NCI-H748 treated with DMSO at 0.1 percent for 48 hours (cell line): ENCODE results near the gene TP53I3.
A peak's percentile ranks its signal among the peaks of the same experiment; 100 is the strongest.
"Not testable (repeated sequence)": the region's sequence is repeated elsewhere in the genome, so short reads cannot be mapped to it uniquely, and the experiment has no call there.

Experiments
- DNase-seq: peaks from one replicate; lab custom pipeline; 2025; lab: John Stamatoyannopoulos, UW

The TP53I3 gene

GRCh38 chr2:24084386-24085199 is at the start of gene TP53I3:
TSS of gene TP53I3 (minus strand) at chr2:24084834. CDS start at chr2:24084326, 508 bp downstream.
- DNase-seq, result peak; percentile 83

DNA sequence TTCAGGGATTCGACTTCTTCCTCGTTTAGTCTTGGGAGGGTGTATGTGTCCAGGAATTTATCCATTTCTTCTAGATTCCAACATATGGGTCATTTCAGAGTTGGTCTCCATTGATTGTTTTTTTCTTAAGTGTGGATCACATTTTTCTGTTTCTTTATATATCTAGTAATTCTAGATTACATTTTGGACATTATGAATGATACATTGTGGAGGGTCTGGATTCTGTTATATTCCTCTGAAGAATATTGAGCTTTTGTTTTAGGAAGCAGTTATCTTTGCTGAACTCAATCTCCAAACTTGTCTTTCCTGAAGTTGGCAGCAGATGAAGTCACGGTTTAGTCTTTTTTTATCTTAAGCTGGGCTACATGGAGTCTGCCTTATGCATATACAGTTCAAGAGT is 47.9 kb upstream of the TP53I3 start:
- no peak for DNase-seq

DNA sequence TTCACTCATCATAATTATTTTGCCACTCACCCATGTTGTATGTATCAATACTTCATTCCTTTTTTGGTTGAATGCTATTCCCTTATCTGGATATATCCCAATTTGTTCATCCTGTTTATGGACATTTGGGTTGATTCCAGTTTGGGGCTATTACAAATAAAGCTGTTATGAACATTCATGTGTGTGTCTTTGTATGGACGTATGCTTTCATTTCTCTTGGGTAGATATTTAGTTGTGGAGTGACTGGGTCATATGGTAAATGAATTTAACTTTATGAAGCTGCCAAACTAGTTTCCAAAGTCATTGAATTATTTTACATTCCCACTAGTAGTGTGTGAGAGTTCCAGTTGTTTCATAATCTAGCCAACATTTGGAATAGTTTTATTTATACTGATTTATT is 41.3 kb upstream of the TP53I3 start:
- no peak for DNase-seq

DNA sequence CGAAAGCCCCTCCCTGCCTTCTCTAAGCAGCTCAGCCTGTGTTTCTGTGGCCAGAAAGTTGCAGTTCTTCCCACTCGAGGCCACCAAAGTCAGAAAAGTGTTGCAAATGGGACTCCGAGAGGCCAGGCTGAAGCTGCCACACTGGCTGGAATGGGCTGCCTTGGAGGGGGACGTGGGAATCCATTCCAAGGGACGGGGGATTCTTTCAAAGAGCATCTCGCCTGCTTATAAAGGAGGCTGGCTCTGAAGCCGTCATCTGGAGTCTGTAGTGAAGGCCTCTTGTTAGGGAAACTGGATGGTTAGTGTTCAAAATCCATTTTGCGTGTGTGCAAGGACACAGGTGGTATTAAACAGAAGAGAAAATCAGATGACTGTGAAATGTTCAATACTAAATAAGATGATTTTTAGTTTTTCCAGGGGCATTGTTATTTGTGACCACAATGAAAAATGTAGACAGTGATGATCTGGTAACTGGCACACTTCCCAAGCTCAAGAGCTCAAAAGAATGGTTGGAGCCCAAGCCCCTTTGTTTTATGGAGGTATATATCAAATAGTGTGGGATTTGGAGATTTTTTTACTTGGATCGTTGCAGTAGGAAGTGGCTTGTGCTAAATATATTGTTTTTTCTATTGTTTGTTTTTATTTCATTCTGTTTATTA is 39.4 kb upstream of the TP53I3 start:
- DNase-seq, result no peak

- peak; percentile 65 for DNase-seq
Observed at GRCh38 chr2:24123195-24123921, 38.7 kb upstream of the TP53I3 start, which contains the start of the genes FAM228B and PFN4. TSS of gene FAM228B (plus strand) at chr2:24123469. CDS start at chr2:24124362, 893 bp downstream. TSS of gene PFN4 (minus strand) at chr2:24123334. CDS start at chr2:24122535, 799 bp downstream.

DNA sequence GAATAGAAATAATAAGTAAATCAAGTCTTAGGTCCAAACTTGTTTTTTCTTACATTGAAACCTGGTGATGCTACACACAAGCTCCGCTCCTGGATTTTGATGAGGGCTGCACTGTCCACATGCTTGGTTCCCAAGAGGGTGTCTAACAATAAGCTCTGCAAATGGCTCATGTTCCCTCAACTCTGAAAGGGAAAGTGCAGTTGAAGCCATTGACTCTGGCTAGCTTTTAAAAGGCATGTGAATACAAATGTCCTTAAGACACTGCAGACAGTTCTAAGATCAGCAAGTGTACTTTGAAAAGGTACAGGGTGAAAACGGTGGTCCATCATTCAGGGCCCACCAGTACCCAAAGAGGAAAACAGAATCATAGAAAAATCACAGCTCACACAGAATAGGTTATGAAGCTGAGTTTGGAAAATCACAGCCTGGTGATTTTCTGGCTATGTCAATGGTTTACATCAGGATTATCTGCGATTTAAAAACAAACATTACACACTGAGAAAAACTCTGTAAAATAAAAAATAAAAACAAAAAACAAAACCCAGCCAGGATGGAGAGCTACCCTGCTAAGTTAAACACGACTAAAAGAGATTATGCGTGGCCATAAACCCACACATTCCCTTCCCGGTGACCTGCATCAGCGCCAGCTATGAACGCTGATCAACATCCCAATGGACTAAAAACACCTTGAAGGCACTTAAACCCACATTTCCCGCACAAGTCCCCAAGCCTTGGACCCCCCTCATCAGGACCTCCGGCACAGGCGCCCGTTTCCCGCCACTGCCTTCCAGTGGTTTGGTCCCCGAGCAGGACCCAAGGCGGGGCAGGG is 37.9 kb upstream of the TP53I3 start:
- DNase-seq, result no peak

GRCh38 chr2:24121469-24121868 is 36.8 kb upstream of the TP53I3 start:
- no peak for DNase-seq

DNA sequence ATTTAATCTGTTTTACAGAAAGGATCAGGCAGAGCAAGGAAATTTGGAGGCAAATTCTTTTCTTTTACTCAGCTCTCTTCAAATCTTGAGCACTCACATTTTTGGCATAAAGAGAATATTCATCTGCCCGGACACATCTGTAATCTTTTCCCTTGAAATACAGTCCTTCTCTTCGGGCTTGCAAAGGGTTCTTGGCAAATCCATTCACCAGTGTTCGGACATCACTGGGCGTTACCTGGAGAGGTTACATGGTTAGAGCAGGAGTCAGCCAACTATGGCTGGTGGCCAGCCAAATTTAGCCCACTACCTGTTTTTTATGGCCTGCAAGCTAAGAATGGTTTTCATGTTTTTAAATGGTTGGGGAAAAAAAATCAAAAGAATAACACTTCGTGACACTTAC is 36.4 kb upstream of the TP53I3 start:
- no peak for DNase-seq

DNA sequence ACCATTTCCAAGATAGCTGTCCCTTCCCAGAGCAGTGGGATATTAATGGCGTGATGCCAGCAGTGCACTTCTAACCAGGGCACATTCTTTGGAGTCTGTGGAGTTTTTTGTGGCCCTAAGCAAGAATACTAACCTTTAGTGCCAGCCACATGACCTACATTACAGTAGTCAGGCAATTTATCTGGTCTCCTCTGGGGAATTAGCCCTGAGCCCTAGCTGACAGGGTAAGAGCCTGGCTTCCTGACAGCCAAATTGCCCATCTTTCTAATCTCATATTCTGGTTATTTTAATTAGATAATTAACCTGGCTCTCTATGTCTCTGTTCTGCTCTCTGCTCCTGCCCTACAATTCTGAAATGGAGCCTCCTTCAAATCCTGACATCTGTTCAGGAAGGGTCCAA is 33.3 kb upstream of the TP53I3 start:
- no peak for DNase-seq

DNA sequence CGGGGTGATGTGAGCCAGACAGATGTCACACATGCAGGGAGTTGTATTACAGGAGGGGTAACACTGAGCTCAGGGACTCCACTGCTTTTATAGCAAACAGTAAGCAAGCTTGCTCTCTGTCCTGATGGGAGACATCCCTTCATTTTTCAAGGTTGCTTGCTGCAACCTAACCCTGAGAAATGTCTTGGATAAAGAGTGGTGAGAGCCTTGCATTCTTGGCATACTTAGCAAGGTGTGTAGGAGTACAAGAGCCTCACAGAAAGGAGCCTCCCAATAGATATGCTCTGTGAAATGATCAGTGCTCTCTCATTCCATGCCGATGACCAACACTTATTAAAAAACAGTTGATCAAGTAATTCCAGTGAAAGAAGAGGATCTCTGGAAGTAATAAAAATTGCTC is 30.4 kb upstream of the TP53I3 start:
- DNase-seq, result no peak

- DNase-seq, result no peak
Observed at GRCh38 chr2:24111407-24111901, 26.8 kb upstream of the TP53I3 start.

- no peak for DNase-seq
Observed at GRCh38 chr2:24110660-24111303, 26.1 kb upstream of the TP53I3 start.

GRCh38 chr2:24109431-24109830 is 24.8 kb upstream of the TP53I3 start:
- not testable (repeated sequence) for DNase-seq

DNA sequence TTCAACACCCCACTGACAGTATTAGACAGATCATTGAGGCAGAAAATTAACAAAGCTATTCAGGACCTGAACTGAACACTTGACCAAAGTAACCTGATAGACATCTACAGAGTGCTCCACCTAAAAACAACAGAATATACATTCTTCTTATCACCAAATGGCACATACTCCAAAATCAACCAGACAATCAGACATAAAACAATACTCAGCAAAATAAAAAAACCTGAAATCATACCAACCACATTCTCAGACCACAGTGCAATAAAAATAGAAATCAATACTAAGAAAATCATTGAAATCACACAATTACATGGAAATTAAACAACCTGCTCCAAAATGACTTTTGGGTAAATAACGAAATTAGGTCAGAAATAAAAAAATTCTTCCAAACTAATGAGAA is 22.7 kb upstream of the TP53I3 start:
- no peak for DNase-seq

- no peak for DNase-seq
Observed at GRCh38 chr2:24106786-24107185, 22.2 kb upstream of the TP53I3 start.

DNA sequence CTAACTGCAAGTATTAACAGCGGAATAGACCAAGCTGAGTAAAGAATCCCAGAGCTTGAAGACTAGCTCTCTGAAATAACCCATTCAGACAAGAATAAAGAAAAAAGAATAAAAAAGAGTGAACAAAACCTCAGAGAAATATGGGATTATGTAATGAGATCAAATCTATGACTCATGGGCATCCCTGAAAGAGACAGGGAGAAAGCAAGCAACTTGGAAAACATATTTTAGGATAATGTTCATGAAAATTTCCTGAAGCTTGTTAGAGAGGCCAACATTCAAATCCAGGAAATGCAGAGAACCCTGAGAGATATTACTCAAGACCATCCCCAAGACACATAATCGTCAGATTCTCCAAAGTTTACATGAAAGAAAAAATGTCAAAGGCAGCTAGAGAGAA is 21.2 kb upstream of the TP53I3 start:
- no peak for DNase-seq

GRCh38 chr2:24104906-24105305 is 20.3 kb upstream of the TP53I3 start:
- no peak for DNase-seq

DNA sequence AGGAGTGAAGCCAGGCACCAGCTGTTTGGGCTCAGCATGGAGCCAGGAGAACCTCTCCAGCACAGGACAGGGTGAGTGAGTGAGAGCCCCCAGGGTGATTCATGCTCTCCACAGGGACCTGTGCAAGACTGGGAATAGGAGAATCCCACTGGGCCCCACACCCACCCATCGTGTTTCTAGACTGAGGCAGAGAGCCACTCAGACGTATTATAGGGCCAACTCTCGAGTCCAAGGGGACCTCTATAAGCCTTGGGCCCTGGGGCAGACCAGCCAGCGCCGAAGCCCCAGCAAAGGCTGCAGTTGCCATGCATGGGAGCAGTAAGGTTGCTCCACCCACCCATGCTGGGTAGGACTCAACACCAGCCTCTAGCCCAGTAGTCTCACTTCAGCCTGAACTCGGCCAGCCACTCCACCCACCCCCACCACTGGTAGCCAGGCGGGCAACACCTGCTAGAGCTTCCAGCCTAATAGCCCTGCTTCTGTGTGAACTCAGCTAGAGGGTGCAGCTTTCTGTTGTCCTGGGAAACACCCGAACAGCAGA is 19.5 kb upstream of the TP53I3 start:
- DNase-seq, result no peak

DNA sequence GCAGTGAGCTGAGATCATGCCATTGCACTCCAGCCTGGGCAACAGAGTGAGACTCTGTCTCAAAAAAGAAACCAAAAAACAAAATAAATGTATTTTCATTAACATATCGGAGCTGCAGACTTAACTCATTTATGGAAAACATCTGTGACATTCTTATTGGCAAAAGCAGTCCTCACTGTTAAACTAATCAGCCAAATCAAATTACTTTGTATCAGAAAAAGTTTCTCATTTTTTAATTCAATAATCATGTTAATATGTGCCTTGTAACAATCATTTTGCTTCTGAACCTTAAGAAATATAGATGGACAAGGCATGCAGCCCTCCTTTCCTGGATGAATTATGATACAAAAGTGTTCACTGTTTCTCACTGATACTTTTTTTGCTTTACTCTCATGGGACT is 18.0 kb upstream of the TP53I3 start:
- no peak for DNase-seq

DNA sequence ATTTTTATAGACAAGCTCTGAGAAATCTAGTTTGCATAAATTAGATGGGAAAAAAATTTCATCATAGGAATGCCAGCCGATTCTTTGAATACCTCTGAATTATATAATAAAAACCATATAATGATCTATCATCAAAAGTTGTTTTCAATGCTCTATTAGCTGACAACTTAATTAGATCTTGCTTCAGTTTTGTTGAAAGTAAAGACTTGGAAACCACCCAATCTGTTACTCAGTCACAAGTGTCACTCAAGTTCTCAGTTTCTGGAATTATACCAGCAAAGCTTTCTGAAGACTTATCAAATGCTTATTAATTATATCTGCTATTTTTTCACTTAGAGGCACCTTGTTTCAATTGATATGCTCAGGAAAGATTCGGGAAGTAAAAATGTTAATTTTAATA is 17.4 kb upstream of the TP53I3 start:
- no peak for DNase-seq

- not testable (repeated sequence) for DNase-seq
Observed at GRCh38 chr2:24100732-24101131, 16.1 kb upstream of the TP53I3 start.
